Endothelial cell of umbilical vein (primary cell): ENCODE measurements around the gene TMEM170B. TPM values are rescaled to one million over a fixed set of nuclear protein-coding genes. Genes with fewer than 3 reads are reported as not detected.

Experiments
- BruUV-seq: library from RNA; stranded (reverse); fragments of 400-500 nt; replicated peaks from 2 replicates; lab custom pipeline; 2021; lab: Mats Ljungman, UMichigan
- CTCF ChIA-PET: fragments of 300-600, 350-600 bp; sonication (Branson Sonifier 250); formaldehyde crosslinking; loops from one replicate; lab custom pipeline; 2021; ENCODE audit warnings: antibody characterized with exemption, inconsistent platforms; lab: Charles Lee
- POLR2A ChIA-PET: fragments of 300-600, 350-600 bp; sonication (Branson Sonifier 250); formaldehyde crosslinking; loops from one replicate; lab custom pipeline; 2021; ENCODE audit warnings: antibody characterized with exemption, inconsistent platforms; lab: Charles Lee
- DNase-seq: peaks from one replicate; pipeline ENCODE4 v3.0.0-alpha.2; 2011; ENCODE audit warnings: low read depth, low spot score
- FAIRE-seq: peaks from 2 replicates; lab custom pipeline; 2011; peaks lifted over from hg19 to GRCh38; lab: Jason Lieb, UNC
- H2AFZ ChIP-seq: 2 replicates; pipeline ENCODE4 v1.6.0; 2012; ENCODE audit warnings: low read depth, low read length, control low read depth, inconsistent platforms
- H3K27ac ChIP-seq: 2 replicates; pipeline ENCODE4 v1.5.1; 2011; ENCODE audit warnings: low read depth, mild to moderate bottlenecking, control low read depth, low read length, moderate library complexity; ENCODE audit not compliant: insufficient read depth
- H3K27me3 ChIP-seq, 2 experiments: 2 replicates each; pipeline versions ENCODE4 v1.6.0 to v1.6.1; 2011; ENCODE audit warnings: low read length in 2 of 2, mixed read lengths in 1 of 2; ENCODE audit not compliant: control insufficient read depth in 2 of 2, insufficient read depth in 2 of 2
- H3K36me3 ChIP-seq, 2 experiments: 2 replicates in 1 of 2; 3 replicates in 1 of 2; pipeline ENCODE4 v1.5.1; 2011; ENCODE audit warnings: low read length in 2 of 2, mild to moderate bottlenecking in 1 of 2, moderate library complexity in 1 of 2; ENCODE audit not compliant: control insufficient read depth in 2 of 2, insufficient read depth in 2 of 2; ENCODE audit errors: extremely low read depth in 1 of 2
- H3K4me1 ChIP-seq: 3 replicates; pipeline ENCODE4 v1.5.1; 2011; ENCODE audit warnings: mild to moderate bottlenecking, low read length; ENCODE audit not compliant: control insufficient read depth, insufficient read depth; ENCODE audit errors: extremely low read depth
- H3K4me2 ChIP-seq: 2 replicates; pipeline ENCODE4 v1.6.1; 2011; ENCODE audit warnings: low read length, control low read depth, mixed read lengths; ENCODE audit not compliant: insufficient read depth
- H3K4me3 ChIP-seq, 3 experiments: fragments of 200-600 bp in 1 of 3; sonication (generic), shearing (Covaris generic) in 1 of 3; replicated peaks in 1 of 3; 2 replicates each; pipeline ENCODE4 v1.5.1; 2011 to 2016; ENCODE audit warnings: control low read depth in 3 of 3, low read length in 3 of 3, mild to moderate bottlenecking in 2 of 3, inconsistent platforms in 1 of 3, low read depth in 1 of 3, moderate library complexity in 1 of 3; ENCODE audit not compliant: insufficient read depth in 1 of 3
- H3K79me2 ChIP-seq: 2 replicates; pipeline ENCODE4 v1.6.0; 2012; ENCODE audit warnings: low read length, inconsistent platforms; ENCODE audit not compliant: control insufficient read depth, insufficient read depth
- H3K9ac ChIP-seq: replicated peaks from 2 replicates; pipeline ENCODE3; 2011; ENCODE audit warnings: low read length, control low read depth; ENCODE audit not compliant: insufficient read depth; ENCODE audit errors: extremely low read depth
- H3K9me1 ChIP-seq: replicated peaks from 3 replicates; pipeline ENCODE4 v1.6.0; 2011; ENCODE audit warnings: mild to moderate bottlenecking, low read length; ENCODE audit not compliant: control insufficient read depth, insufficient read depth; ENCODE audit errors: extremely low read depth
- H3K9me3 ChIP-seq: replicated peaks from 2 replicates; pipeline ENCODE4 v1.5.1; 2012; ENCODE audit warnings: low read length, inconsistent platforms; ENCODE audit not compliant: control insufficient read depth, insufficient read depth
- H4K20me1 ChIP-seq: replicated peaks from 2 replicates; pipeline ENCODE3; 2011; ENCODE audit warnings: mild to moderate bottlenecking, low read length; ENCODE audit not compliant: control insufficient read depth, insufficient read depth; ENCODE audit errors: extremely low read depth
- EZH2 ChIP-seq: IDR thresholded peaks from 2 replicates; pipeline ENCODE4 v1.6.1; 2012; ENCODE audit warnings: borderline replicate concordance, low read depth, mild to moderate bottlenecking, moderate library complexity, low read length, inconsistent platforms; ENCODE audit not compliant: severe bottlenecking
- FOS ChIP-seq: IDR thresholded peaks from 2 replicates; pipeline ENCODE4 v1.6.1; 2011; ENCODE audit warnings: mild to moderate bottlenecking, low read length, moderate library complexity, borderline replicate concordance; ENCODE audit not compliant: insufficient read depth
- GATA2 ChIP-seq: IDR thresholded peaks from 2 replicates; pipeline ENCODE4 v1.7.0; 2011; ENCODE audit warnings: low read depth, mild to moderate bottlenecking, moderate library complexity, mixed read lengths, low read length; ENCODE audit not compliant: insufficient read length, insufficient read depth
- JUN ChIP-seq: IDR thresholded peaks from 2 replicates; pipeline ENCODE4 v1.6.1; 2011; ENCODE audit warnings: borderline replicate concordance, low read depth; ENCODE audit not compliant: insufficient read length, insufficient read depth
- MYC ChIP-seq: IDR thresholded peaks from one replicate; pipeline ENCODE4 v1.6.1; 2011; ENCODE audit warnings: mild to moderate bottlenecking, low read depth, low read length
- POLR2A ChIP-seq: IDR thresholded peaks from 2 replicates; pipeline ENCODE4 v1.6.1; 2012; ENCODE audit warnings: low read depth, mild to moderate bottlenecking, control low read depth, low read length
- POLR2AphosphoS5 ChIP-seq: IDR thresholded peaks from 2 replicates; pipeline ENCODE4 v1.6.1; 2012; ENCODE audit warnings: low read depth, mild to moderate bottlenecking, control low read depth, low read length, moderate library complexity; ENCODE audit not compliant: insufficient read depth
- dilution Hi-C: fragments of 300-500 bp; cut with MboI; formaldehyde crosslinking; loops from one replicate; pipeline ENCODE4 v1.15.0; 2019; ENCODE audit warnings: low sequenced_read_pairs; ENCODE audit not compliant: extremely low pct_ligation_motif_present
- intact Hi-C: fragments of 100-400 bp; cut with micrococcal nuclease; formaldehyde crosslinking; loops from one replicate; pipeline ENCODE4 v1.10.0; 2022
- polyA plus RNA-seq, 4 experiments: library from polyadenylated mRNA; depleted of rRNA in 3 of 4; stranded (reverse) in 3 of 4; unstranded in 1 of 4; fragments of >200 nt; gene quantifications; 2 replicates each; pipeline versions ENCODE4 v1.2.1 to v1.2.3, GENCODE V29; 2011 to 2012; ENCODE audit warnings: missing spikeins in 1 of 4
- total RNA-seq: library from RNA; stranded (reverse); gene quantifications from 2 replicates; pipeline ENCODE4 v1.2.3, GENCODE V29; 2021
- TF ChIP-seq, protein P1 (sequence below): IDR thresholded peaks from 2 replicates; pipeline ENCODE4 v1.6.1; 2011; ENCODE audit not compliant: insufficient read depth, insufficient read length
- TF ChIP-seq, protein P2 (sequence below), 2 donors: IDR thresholded peaks; 1 replicate in 1 of 2; 2 replicates in 1 of 2; pipeline ENCODE4 v1.5.1; 2011; ENCODE audit warnings: low read length in 2 of 2, mild to moderate bottlenecking in 2 of 2, moderate library complexity in 2 of 2, control low read depth in 1 of 2, inconsistent platforms in 1 of 2, low read depth in 1 of 2; ENCODE audit not compliant: insufficient read depth in 1 of 2; ENCODE audit errors: extremely low read depth in 1 of 2

Gene TMEM170B
- total and polyA plus RNA-seq, 2 donors (not counting 3 experiments of a cell fraction or from before 2014, with no cell fraction given), result 1.1 to 4.2 TPM

DNA sequence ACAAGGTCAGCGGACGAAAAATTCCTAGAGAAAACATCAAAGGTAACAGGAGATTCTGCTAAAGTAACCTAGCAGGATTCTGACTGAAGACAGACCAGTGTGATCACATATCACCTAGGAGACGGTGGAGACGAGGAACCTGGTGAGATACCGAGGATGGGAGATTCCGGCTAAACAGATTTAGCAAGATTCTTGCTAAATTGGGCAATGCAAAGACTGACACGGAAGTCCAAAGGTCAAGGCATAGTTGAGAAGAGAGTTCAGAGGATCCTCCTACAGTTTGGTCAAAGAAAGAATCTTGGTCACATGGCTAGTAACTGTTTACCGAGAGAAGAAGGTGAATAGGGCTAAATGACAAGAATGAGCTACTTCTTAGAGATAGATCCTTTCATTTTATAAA lies 61.1 kb downstream of the TMEM170B start:
- Histone ChIP-seq H3K4me1 (no peaks in the 10 kb centered on the region), H3K9me3 (no peaks in the 10 kb centered on the region), H3K27me3 (no peaks in the 10 kb centered on the region), H3K4me3 (no peak overlapping the region), H4K20me1 (no peaks in the 10 kb centered on the region), H2AFZ (no peak overlapping the region), H3K79me2 (no peaks in the 10 kb centered on the region), H3K9me1 (no peaks in the 10 kb centered on the region), H3K36me3 (no peaks in the 10 kb centered on the region), H3K9ac (no peak overlapping the region), H3K4me2 (no peak overlapping the region), H3K27ac (no peak overlapping the region)
- CTCF ChIA-PET, result no interaction called here
- POLR2A ChIA-PET, result no interaction called here
- BruUV-seq, result no TSS peak
- dilution Hi-C loops, result no loop called here
- no peak for FAIRE-seq
- TF ChIP-seq MYC (no peak), EZH2 (no peak), GATA2 (no peak)
- intact Hi-C loops, result no loop called here
- no peak for DNase-seq

DNA sequence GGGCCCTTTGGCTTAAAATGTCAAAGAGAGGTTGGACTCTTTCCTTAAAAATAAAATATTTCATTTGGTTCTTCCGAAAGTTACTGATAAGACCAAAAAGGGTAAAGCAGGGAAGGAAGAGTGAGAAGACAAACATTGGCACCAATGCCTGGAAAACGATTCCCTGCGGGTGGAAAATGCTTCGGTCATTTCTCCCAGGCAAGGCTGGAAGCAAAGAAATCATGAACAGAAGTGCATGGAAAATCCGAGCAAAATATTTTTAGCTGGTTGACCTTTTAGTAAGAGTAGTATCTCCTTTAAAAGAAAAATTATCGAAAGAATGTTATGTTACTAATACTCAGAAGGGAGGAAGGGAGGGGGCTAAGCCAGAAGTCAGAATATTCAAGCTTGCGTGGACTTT lies 62.7 kb downstream of the TMEM170B start:
- H3K36me3 ChIP-seq, result no peaks in the 10 kb centered on the region
- dilution Hi-C loops (loop anchor here (10.0 to 25.0 kb wide), 2 partner anchors 55 to 687 kb away; partner anchors contain the start of gene EDN1), intact Hi-C loops (no loop called here)
- no peaks in the 10 kb centered on the region for H3K27me3 ChIP-seq
- ChIA-PET CTCF (no interaction called here), POLR2A (no interaction called here)
- H3K27ac ChIP-seq, result no peak overlapping the region
- no peaks in the 10 kb centered on the region for H3K79me2 ChIP-seq
- TF ChIP-seq GATA2 (no peak), FOS (no peak), JUN (no peak), MYC (no peak), POLR2AphosphoS5 (no peak), POLR2A (no peak), EZH2 (no peak)
- TF ChIP-seq, protein P1, sequence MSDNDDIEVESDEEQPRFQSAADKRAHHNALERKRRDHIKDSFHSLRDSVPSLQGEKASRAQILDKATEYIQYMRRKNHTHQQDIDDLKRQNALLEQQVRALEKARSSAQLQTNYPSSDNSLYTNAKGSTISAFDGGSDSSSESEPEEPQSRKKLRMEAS, result no peak
- TF ChIP-seq, protein P2, sequence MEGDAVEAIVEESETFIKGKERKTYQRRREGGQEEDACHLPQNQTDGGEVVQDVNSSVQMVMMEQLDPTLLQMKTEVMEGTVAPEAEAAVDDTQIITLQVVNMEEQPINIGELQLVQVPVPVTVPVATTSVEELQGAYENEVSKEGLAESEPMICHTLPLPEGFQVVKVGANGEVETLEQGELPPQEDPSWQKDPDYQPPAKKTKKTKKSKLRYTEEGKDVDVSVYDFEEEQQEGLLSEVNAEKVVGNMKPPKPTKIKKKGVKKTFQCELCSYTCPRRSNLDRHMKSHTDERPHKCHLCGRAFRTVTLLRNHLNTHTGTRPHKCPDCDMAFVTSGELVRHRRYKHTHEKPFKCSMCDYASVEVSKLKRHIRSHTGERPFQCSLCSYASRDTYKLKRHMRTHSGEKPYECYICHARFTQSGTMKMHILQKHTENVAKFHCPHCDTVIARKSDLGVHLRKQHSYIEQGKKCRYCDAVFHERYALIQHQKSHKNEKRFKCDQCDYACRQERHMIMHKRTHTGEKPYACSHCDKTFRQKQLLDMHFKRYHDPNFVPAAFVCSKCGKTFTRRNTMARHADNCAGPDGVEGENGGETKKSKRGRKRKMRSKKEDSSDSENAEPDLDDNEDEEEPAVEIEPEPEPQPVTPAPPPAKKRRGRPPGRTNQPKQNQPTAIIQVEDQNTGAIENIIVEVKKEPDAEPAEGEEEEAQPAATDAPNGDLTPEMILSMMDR (IDR thresholded peaks at IDR 0.05; ENCODE audit: extremely low read depth in 1 of 2, insufficient read depth in 1 of 2, low read depth in 1 of 2, low read length in 2 of 2), result no peak
- H3K9me3 ChIP-seq, result no peaks in the 10 kb centered on the region
- no peak for DNase-seq
- no peak overlapping the region for H3K4me3 ChIP-seq
- no peaks in the 10 kb centered on the region for H3K9me1 ChIP-seq
- no TSS peak for BruUV-seq
- no peak overlapping the region for H2AFZ ChIP-seq
- no peak overlapping the region for H3K9ac ChIP-seq
- no peaks in the 10 kb centered on the region for H4K20me1 ChIP-seq
- no peak for FAIRE-seq
- H3K4me1 ChIP-seq, result peaks cover 7% of the 10 kb centered on the region
- no peak overlapping the region for H3K4me2 ChIP-seq
